Measurements from ENCODE around the gene GASK1A.

GASK1A gene

DNA sequence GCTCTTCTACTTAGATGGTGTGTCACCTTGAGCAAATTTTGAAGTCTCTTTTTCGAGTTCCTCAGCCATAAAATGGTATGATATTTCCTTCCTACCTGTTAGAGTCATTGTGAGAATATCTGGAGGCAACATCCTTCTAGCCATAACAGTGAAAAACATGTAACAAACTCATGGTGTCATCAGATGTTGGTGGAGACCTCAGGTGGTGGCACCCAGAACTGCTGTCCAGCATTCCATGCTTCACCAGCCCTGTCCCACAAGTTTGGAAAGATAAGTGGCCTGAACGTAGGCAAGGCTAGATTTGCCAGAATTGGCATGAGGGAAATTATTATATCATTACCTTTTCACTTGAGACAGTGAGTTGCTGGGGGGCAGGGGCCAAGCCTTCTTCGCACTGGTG lies 30.4 kb downstream of the GASK1A start:
- DNase-seq (ENCODE audit: low spot score) (no peak), ATAC-seq (ENCODE audit: low read depth) (no peak)
- H3K27me3 ChIP-seq (ENCODE audit: insufficient read depth, poor library complexity, severe bottlenecking) = no peaks in the 10 kb centered on the region
- no peak overlapping the region for H3K4me3 ChIP-seq (ENCODE audit: severe bottlenecking)
- H3K27ac ChIP-seq (ENCODE audit: poor library complexity, severe bottlenecking) = no peak overlapping the region
- TF ChIP-seq, protein P1, sequence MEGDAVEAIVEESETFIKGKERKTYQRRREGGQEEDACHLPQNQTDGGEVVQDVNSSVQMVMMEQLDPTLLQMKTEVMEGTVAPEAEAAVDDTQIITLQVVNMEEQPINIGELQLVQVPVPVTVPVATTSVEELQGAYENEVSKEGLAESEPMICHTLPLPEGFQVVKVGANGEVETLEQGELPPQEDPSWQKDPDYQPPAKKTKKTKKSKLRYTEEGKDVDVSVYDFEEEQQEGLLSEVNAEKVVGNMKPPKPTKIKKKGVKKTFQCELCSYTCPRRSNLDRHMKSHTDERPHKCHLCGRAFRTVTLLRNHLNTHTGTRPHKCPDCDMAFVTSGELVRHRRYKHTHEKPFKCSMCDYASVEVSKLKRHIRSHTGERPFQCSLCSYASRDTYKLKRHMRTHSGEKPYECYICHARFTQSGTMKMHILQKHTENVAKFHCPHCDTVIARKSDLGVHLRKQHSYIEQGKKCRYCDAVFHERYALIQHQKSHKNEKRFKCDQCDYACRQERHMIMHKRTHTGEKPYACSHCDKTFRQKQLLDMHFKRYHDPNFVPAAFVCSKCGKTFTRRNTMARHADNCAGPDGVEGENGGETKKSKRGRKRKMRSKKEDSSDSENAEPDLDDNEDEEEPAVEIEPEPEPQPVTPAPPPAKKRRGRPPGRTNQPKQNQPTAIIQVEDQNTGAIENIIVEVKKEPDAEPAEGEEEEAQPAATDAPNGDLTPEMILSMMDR (IDR thresholded peaks at IDR 0.05; ENCODE audit: poor library complexity, severe bottlenecking) = no peak
- H3K9me3 ChIP-seq (ENCODE audit: severe bottlenecking) = no peaks in the 10 kb centered on the region
- H3K4me1 ChIP-seq (ENCODE audit: insufficient read depth, poor library complexity, severe bottlenecking) = peaks cover 9% of the 10 kb centered on the region
- H3K36me3 ChIP-seq (ENCODE audit: low read depth) = no peaks in the 10 kb centered on the region

DNA sequence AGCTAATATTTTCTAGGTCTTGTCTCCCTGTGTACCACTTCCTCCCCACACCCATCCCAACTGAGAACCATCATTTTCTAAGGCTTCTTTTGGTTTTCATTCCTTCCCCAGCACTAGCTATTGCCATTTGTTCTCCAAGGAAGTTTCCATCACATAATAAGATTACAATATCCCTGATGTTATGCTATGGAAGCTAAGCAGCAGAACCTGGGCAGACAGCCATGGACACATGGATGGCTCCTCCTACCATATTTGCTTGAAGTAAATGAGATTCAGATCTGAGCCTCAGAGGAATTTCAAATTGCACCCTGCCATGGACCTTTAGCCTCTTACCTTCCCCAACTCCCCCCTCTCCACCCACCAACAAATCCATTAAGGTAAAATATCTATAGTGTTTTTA lies 31.5 kb downstream of the GASK1A start:
- DNase-seq (ENCODE audit: low spot score) = no peak
- no peaks in the 10 kb centered on the region for H3K27me3 ChIP-seq (ENCODE audit: insufficient read depth, poor library complexity, severe bottlenecking)
- ATAC-seq (ENCODE audit: low read depth) = no peak
- H3K4me1 ChIP-seq (ENCODE audit: insufficient read depth, poor library complexity, severe bottlenecking) = no peaks in the 10 kb centered on the region
- H3K9me3 ChIP-seq (ENCODE audit: severe bottlenecking) = no peaks in the 10 kb centered on the region
- TF ChIP-seq, protein P1 (IDR thresholded peaks at IDR 0.05; ENCODE audit: poor library complexity, severe bottlenecking) = no peak
- H3K4me3 ChIP-seq (ENCODE audit: severe bottlenecking) = no peak overlapping the region
- no peaks in the 10 kb centered on the region for H3K36me3 ChIP-seq (ENCODE audit: low read depth)
- no peak overlapping the region for H3K27ac ChIP-seq (ENCODE audit: poor library complexity, severe bottlenecking)

DNA sequence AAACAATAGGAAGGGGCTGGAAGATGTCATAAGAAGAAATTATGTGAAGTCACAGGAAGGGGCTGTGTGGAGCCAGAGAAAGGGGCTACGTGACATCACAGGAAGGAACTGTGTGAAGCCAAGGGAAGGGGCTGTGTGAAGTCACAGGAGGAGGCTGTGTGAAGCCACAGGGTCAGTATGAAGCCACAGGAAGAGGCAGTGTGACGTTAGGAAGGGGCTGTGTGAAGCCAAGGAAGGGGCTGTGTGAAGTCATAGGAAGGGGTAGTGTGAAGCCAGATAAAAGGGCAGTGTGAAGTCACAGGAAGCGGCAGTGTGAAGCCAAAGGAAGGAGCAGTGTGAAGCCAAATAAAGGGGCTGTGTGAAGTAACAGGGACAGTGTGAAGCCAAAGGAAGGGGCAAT lies 32.5 kb downstream of the GASK1A start:
- Histone ChIP-seq H3K4me1 (ENCODE audit: insufficient read depth, poor library complexity, severe bottlenecking) (no peaks in the 10 kb centered on the region), H3K4me3 (ENCODE audit: severe bottlenecking) (no peak overlapping the region), H3K9me3 (ENCODE audit: severe bottlenecking) (no peaks in the 10 kb centered on the region), H3K27ac (ENCODE audit: poor library complexity, severe bottlenecking) (no peak overlapping the region), H3K27me3 (ENCODE audit: insufficient read depth, poor library complexity, severe bottlenecking) (no peaks in the 10 kb centered on the region), H3K36me3 (ENCODE audit: low read depth) (no peaks in the 10 kb centered on the region)
- TF ChIP-seq, protein P1 (IDR thresholded peaks at IDR 0.05; ENCODE audit: poor library complexity, severe bottlenecking) = no peak
- DNase-seq (ENCODE audit: low spot score) = no peak
- ATAC-seq (ENCODE audit: low read depth) = no peak

- no peaks in the 10 kb centered on the region for H3K27me3 ChIP-seq (ENCODE audit: insufficient read depth, poor library complexity, severe bottlenecking)
- no peaks in the 10 kb centered on the region for H3K4me1 ChIP-seq (ENCODE audit: insufficient read depth, poor library complexity, severe bottlenecking)
- TF ChIP-seq, protein P1 (IDR thresholded peaks at IDR 0.05; ENCODE audit: poor library complexity, severe bottlenecking) = no peak
- no peaks in the 10 kb centered on the region for H3K36me3 ChIP-seq (ENCODE audit: low read depth)
- H3K9me3 ChIP-seq (ENCODE audit: severe bottlenecking) = no peaks in the 10 kb centered on the region
- no peak overlapping the region for H3K4me3 ChIP-seq (ENCODE audit: severe bottlenecking)
- no peak overlapping the region for H3K27ac ChIP-seq (ENCODE audit: poor library complexity, severe bottlenecking)
- ATAC-seq (ENCODE audit: low read depth) (no peak), DNase-seq (ENCODE audit: low spot score) (no peak)
These were observed 33.1 kb downstream of the GASK1A start for GRCh38 chr3:43012174-43012573.

DNA sequence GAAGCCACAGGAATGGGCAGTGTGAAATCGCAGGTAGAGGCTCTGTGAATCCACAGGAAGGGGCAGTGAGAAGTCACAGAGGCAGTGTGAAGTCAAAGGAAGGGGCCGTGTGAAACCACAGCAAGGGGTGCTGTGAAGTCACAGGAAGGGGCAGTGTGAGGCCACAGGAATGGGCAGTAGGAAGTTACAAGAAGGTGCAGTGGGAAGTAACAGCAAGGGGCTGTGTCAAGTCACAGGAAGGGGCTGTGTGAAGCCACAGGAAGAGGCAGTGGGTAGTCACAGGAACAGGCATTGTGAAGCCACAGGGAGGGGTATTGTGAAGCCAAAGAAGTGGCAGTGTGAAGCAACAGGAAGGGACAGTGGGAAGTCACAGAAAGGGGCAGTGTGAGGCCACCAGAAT lies 34.1 kb downstream of the GASK1A start:
- H3K4me3 ChIP-seq (ENCODE audit: severe bottlenecking) = no peak overlapping the region
- no peaks in the 10 kb centered on the region for H3K9me3 ChIP-seq (ENCODE audit: severe bottlenecking)
- no peaks in the 10 kb centered on the region for H3K36me3 ChIP-seq (ENCODE audit: low read depth)
- H3K27me3 ChIP-seq (ENCODE audit: insufficient read depth, poor library complexity, severe bottlenecking) = no peaks in the 10 kb centered on the region
- no peaks in the 10 kb centered on the region for H3K4me1 ChIP-seq (ENCODE audit: insufficient read depth, poor library complexity, severe bottlenecking)
- no peak overlapping the region for H3K27ac ChIP-seq (ENCODE audit: poor library complexity, severe bottlenecking)
- TF ChIP-seq, protein P1 (IDR thresholded peaks at IDR 0.05; ENCODE audit: poor library complexity, severe bottlenecking) = no peak
- ATAC-seq (ENCODE audit: low read depth) (no peak), DNase-seq (ENCODE audit: low spot score) (no peak)
